Chondrocyte (in vitro differentiated cells): ENCODE measurements around the gene SLC2A5. TPM values are rescaled to one million over a fixed set of nuclear protein-coding genes. Genes with fewer than 3 reads are reported as not detected.
A peak's percentile ranks its signal among the peaks of the same experiment; 100 is the strongest.

Experiments used
- DNase-seq: peaks from one replicate; pipeline ENCODE4 v3.0.0; 2021; ENCODE audit warnings: mixed read lengths, low spot score
- H3K27ac Mint-ChIP-seq: one replicate; pipeline ENCODE4 v1.8.0; 2021; ENCODE audit warnings: mild to moderate bottlenecking, moderate library complexity, mixed read lengths; ENCODE audit not compliant: unreplicated experiment
- H3K27me3 Mint-ChIP-seq: 2 replicates; pipeline ENCODE4 v1.8.0; 2021; ENCODE audit warnings: low read depth, mixed read lengths
- H3K36me3 Mint-ChIP-seq: 2 replicates; pipeline ENCODE4 v1.8.0; 2021; ENCODE audit warnings: low read depth, mixed read lengths
- H3K4me1 Mint-ChIP-seq: 2 replicates; pipeline ENCODE4 v1.8.0; 2021; ENCODE audit warnings: low read depth, mild to moderate bottlenecking, mixed read lengths
- H3K4me3 Mint-ChIP-seq: one replicate; pipeline ENCODE4 v1.8.0; 2021; ENCODE audit warnings: mild to moderate bottlenecking, moderate library complexity, mixed read lengths; ENCODE audit not compliant: unreplicated experiment
- H3K9me3 Mint-ChIP-seq: 2 replicates; pipeline ENCODE4 v1.8.0; 2021; ENCODE audit warnings: low read depth, mixed read lengths
- CTCF ChIP-seq: fragments of 200-600 bp; sonication (generic); IDR thresholded peaks from 2 replicates; pipeline ENCODE4 v1.5.0; 2021; ENCODE audit warnings: antibody characterized with exemption, mild to moderate bottlenecking, moderate library complexity
- total RNA-seq: library from RNA; stranded (reverse); gene quantifications from 3 replicates; pipeline ENCODE4 v1.2.1, GENCODE V29; 2021

Gene SLC2A5
- total RNA-seq, 1 donor from 2014 or later = 0.27 TPM

- Mint-ChIP-seq H3K4me3 (no peak overlapping the region), H3K4me1 (peaks cover 28% of the 10 kb centered on the region), H3K27me3 (peaks cover 10% of the 10 kb centered on the region), H3K9me3 (no peaks in the 10 kb centered on the region), H3K36me3 (peaks cover 1% of the 10 kb centered on the region), H3K27ac (no peak overlapping the region)
- no peak for TF ChIP-seq CTCF
- no peak for DNase-seq
These were observed 482 bp downstream of the SLC2A5 start for GRCh38 chr1:9068981-9069325.

- Mint-ChIP-seq H3K9me3 (no peaks in the 10 kb centered on the region), H3K4me1 (peaks cover 31% of the 10 kb centered on the region), H3K27me3 (peaks cover 6% of the 10 kb centered on the region), H3K27ac (peak overlapping the region; percentile 70), H3K36me3 (peaks cover 1% of the 10 kb centered on the region), H3K4me3 (no peak overlapping the region)
- no peak for DNase-seq
- peak; percentile 25 for TF ChIP-seq CTCF
These were observed 2.3 kb downstream of the SLC2A5 start for GRCh38 chr1:9066945-9067807.

- no peak for TF ChIP-seq CTCF
- Mint-ChIP-seq H3K9me3 (no peaks in the 10 kb centered on the region), H3K4me1 (peaks cover 42% of the 10 kb centered on the region), H3K27me3 (peaks cover 6% of the 10 kb centered on the region), H3K36me3 (peaks cover 1% of the 10 kb centered on the region), H3K4me3 (no peak overlapping the region), H3K27ac (no peak overlapping the region)
- no peak for DNase-seq
These were observed 4.2 kb downstream of the SLC2A5 start for GRCh38 chr1:9065213-9065751.

- TF ChIP-seq CTCF = no peak
- Mint-ChIP-seq H3K36me3 (peaks cover 1% of the 10 kb centered on the region), H3K4me3 (no peak overlapping the region), H3K27ac (no peak overlapping the region), H3K9me3 (no peaks in the 10 kb centered on the region), H3K27me3 (peaks cover 1% of the 10 kb centered on the region), H3K4me1 (peaks cover 37% of the 10 kb centered on the region)
- DNase-seq = no peak
These were observed 6.6 kb downstream of the SLC2A5 start for GRCh38 chr1:9062846-9063245.

- DNase-seq = peak; percentile 4
- Mint-ChIP-seq H3K4me1 (peaks cover 31% of the 10 kb centered on the region), H3K9me3 (no peaks in the 10 kb centered on the region), H3K36me3 (no peaks in the 10 kb centered on the region), H3K27ac (peak overlapping the region; percentile 0), H3K27me3 (no peaks in the 10 kb centered on the region), H3K4me3 (no peak overlapping the region)
- no peak for TF ChIP-seq CTCF
These were observed 7.4 kb downstream of the SLC2A5 start for GRCh38 chr1:9062021-9062471.
